Retinal pigment epithelial cell (primary cell): ENCODE data around the gene TAF1L.
"Not testable (repeated sequence)": the region's sequence is repeated elsewhere in the genome, so short reads cannot be mapped to it uniquely, and the experiment has no call there.

Source experiments
- DNase-seq: peaks from one replicate; pipeline ENCODE4 v3.0.0-alpha.2; 2010; ENCODE audit warnings: low read depth
- H3K4me3 ChIP-seq: 2 replicates; pipeline ENCODE4 v1.5.1; 2011; ENCODE audit warnings: mild to moderate bottlenecking, low read length, control low read depth, moderate library complexity
- TF ChIP-seq, protein P1 (sequence below): conservative IDR thresholded peaks from 2 replicates; pipeline ENCODE4 v1.5.1; 2011; ENCODE audit warnings: low read depth, low read length, control low read depth, inconsistent platforms

Gene TAF1L

GRCh38 chr9:32663741-32664140 lies 28.3 kb upstream of the TAF1L start:
- DNase-seq = no peak
- TF ChIP-seq, protein P1, sequence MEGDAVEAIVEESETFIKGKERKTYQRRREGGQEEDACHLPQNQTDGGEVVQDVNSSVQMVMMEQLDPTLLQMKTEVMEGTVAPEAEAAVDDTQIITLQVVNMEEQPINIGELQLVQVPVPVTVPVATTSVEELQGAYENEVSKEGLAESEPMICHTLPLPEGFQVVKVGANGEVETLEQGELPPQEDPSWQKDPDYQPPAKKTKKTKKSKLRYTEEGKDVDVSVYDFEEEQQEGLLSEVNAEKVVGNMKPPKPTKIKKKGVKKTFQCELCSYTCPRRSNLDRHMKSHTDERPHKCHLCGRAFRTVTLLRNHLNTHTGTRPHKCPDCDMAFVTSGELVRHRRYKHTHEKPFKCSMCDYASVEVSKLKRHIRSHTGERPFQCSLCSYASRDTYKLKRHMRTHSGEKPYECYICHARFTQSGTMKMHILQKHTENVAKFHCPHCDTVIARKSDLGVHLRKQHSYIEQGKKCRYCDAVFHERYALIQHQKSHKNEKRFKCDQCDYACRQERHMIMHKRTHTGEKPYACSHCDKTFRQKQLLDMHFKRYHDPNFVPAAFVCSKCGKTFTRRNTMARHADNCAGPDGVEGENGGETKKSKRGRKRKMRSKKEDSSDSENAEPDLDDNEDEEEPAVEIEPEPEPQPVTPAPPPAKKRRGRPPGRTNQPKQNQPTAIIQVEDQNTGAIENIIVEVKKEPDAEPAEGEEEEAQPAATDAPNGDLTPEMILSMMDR = no peak
- no peak overlapping the region for H3K4me3 ChIP-seq

DNA sequence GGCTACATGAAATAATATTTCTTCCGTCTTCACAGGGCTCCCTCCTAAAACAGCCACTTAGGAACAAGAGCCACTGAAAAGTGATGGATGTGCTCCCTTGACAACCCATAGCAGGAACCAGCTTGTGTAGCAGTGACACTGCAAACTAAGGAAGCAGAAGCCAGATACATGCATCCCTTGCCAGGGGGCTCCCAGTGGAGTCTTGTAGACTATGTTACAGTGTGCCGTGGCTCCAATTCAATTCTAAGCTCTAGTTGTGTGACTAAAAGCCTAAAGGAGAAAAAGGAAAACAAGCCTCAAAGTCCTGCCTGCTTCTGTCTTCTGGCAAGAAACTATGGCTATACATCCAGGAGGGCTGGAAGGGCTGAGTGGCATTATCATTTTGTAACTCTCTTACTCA lies 12.2 kb upstream of the TAF1L start:
- TF ChIP-seq, protein P1 = no peak
- DNase-seq = no peak
- no peak overlapping the region for H3K4me3 ChIP-seq

DNA sequence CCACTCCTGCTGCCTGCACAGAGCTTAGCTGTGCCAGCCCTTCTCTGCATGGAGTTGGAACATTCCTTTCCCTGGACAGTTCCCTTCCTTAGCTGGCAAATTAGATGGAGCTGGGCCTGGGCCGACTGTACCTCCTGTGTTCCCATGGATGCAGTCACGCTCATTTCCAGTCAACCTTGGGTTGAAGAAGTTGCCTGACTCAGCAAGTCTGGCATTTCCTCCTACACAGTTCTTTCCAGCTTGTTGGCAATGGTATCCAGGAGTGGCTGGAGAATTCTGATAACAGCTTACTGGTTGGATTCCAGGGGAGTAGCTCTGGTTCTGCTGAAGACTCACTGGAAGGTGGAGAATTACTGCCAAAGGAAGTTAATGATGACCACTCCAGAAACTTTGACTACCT lies 9.2 kb upstream of the TAF1L start:
- TF ChIP-seq, protein P1 = no peak
- no peak overlapping the region for H3K4me3 ChIP-seq
- DNase-seq = peak; percentile 19

GRCh38 chr9:32633151-32633550 lies 2.3 kb downstream of the TAF1L start:
- H3K4me3 ChIP-seq, DNase-seq: not testable (repeated sequence)

GRCh38 chr9:32631991-32632390 lies 3.5 kb downstream of the TAF1L start:
- TF ChIP-seq, protein P1 = no peak
- DNase-seq = no peak
- H3K4me3 ChIP-seq = no peak overlapping the region

GRCh38 chr9:32627394-32627954 lies 8.0 kb downstream of the TAF1L start:
- no peak overlapping the region for H3K4me3 ChIP-seq
- DNase-seq = no peak
- TF ChIP-seq, protein P1 = no peak

- no peak overlapping the region for H3K4me3 ChIP-seq
- TF ChIP-seq, protein P1 = no peak
- DNase-seq = no peak
Measured at GRCh38 chr9:32625320-32625719, 10.1 kb downstream of the TAF1L start.

DNA sequence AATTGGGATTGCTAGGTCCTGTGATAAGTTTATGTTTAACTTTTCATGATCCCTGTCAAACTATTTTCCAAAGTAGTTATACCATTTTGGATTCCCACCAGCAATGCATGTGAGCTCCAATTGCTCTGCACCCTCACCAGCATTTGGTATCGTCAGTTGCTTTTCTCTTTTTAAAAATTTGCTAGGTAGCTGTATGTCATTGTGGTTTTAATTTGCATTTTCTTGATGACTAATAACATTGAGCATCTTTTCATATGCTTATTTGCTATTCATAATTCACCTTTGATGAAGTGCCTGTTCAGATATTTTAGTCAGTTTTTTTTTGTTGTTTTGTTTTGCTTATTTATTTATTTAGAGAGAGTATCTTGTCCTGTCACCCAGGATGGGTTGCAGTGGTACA lies 12.5 kb downstream of the TAF1L start:
- no peak for DNase-seq
- TF ChIP-seq, protein P1 = no peak
- no peak overlapping the region for H3K4me3 ChIP-seq
